ENCODE measurements around the gene RPGRIP1L.
"Not testable (repeated sequence)": the region's sequence is repeated elsewhere in the genome, so short reads cannot be mapped to it uniquely, and the experiment has no call there.

DNA sequence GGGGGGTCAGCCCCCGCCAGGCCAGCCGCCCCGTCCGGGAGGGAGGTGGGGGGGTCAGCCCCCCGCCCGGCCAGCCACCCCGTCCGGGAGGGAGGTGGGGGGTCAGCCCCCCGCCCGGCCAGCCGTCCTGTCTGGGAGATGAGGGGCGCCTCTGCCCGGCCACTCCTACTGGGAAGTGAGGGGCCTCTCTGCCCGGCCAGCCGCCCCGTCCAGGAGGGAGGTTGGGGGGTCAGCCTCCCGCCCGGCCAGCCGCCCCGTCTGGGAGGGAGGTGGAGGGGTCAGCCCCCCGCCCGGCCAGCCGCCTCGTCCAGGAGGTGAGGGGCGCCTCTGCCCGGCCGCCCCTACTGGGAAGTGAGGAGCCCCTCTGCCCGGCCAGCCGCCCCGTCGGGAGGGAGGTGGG lies 5.4 kb downstream of the RPGRIP1L start:
- TF ChIP-seq, protein P1, sequence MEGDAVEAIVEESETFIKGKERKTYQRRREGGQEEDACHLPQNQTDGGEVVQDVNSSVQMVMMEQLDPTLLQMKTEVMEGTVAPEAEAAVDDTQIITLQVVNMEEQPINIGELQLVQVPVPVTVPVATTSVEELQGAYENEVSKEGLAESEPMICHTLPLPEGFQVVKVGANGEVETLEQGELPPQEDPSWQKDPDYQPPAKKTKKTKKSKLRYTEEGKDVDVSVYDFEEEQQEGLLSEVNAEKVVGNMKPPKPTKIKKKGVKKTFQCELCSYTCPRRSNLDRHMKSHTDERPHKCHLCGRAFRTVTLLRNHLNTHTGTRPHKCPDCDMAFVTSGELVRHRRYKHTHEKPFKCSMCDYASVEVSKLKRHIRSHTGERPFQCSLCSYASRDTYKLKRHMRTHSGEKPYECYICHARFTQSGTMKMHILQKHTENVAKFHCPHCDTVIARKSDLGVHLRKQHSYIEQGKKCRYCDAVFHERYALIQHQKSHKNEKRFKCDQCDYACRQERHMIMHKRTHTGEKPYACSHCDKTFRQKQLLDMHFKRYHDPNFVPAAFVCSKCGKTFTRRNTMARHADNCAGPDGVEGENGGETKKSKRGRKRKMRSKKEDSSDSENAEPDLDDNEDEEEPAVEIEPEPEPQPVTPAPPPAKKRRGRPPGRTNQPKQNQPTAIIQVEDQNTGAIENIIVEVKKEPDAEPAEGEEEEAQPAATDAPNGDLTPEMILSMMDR (IDR thresholded peaks at IDR 0.05), result not testable (repeated sequence)
- not testable (repeated sequence) for TF ChIP-seq EZH2, EZH2phosphoT487 (IDR thresholded peaks at IDR 0.05)
